SK-N-SH (cell line): ENCODE measurements around the gene DGCR2. TPM values are rescaled to one million over a fixed set of nuclear protein-coding genes. Genes with fewer than 3 reads are reported as not detected.

Experiments
- CTCF ChIA-PET: fragments of 300-600, 350-600 bp; formaldehyde crosslinking; extraction: SDS; loops from one replicate; lab custom pipeline; 2021; lab: Yijun Ruan, JAX
- POLR2A ChIA-PET: fragments of 350-600 bp; sonication (Branson Sonifier 250); formaldehyde crosslinking; extraction: SDS; loops from one replicate; lab custom pipeline; 2020; ENCODE audit warnings: antibody characterized with exemption, inconsistent platforms; lab: Yijun Ruan, JAX
- DNase-seq: peaks from one replicate; pipeline ENCODE4 v3.0.0; 2012
- H2AFZ ChIP-seq: fragments of 200-600 bp; sonication (generic); 2 replicates; pipeline ENCODE4 v1.8.1; 2016; ENCODE audit warnings: antibody characterized with exemption, mild to moderate bottlenecking, low read depth
- H3F3A ChIP-seq: fragments of 200-600 bp; sonication (generic); replicated peaks from 2 replicates; pipeline ENCODE3; 2016; ENCODE audit warnings: antibody characterized with exemption, mild to moderate bottlenecking; ENCODE audit not compliant: insufficient read depth
- H3K27ac ChIP-seq, 2 experiments: fragments of 200-500 bp in 1 of 2; fragments of 200-600 bp in 1 of 2; sonication (Bioruptor generic) in 1 of 2; sonication (generic), shearing (Covaris generic) in 1 of 2; 2 replicates each; pipeline versions ENCODE4 v1.5.1 to v1.6.1; 2014 to 2016; ENCODE audit warnings: low read depth in 2 of 2, inconsistent platforms in 1 of 2, low read length in 1 of 2, mild to moderate bottlenecking in 1 of 2, mixed read lengths in 1 of 2
- H3K27me3 ChIP-seq: fragments of 200-600 bp; sonication (generic), shearing (Covaris generic); 2 replicates; pipeline ENCODE4 v1.6.1; 2016; ENCODE audit warnings: mixed run types; ENCODE audit not compliant: insufficient read depth
- H3K36me3 ChIP-seq, 2 experiments: fragments of 200-500 bp in 1 of 2; fragments of 200-600 bp in 1 of 2; sonication (Bioruptor generic) in 1 of 2; sonication (generic) in 1 of 2; replicated peaks in 1 of 2; 2 replicates each; pipeline versions ENCODE3 to v1.5.1; 2014 to 2016; ENCODE audit warnings: low read length in 1 of 2, mild to moderate bottlenecking in 1 of 2; ENCODE audit not compliant: insufficient read depth in 2 of 2, control insufficient read depth in 1 of 2
- H3K4me1 ChIP-seq, 2 experiments: fragments of 200-500 bp in 1 of 2; fragments of 200-600 bp in 1 of 2; sonication (Bioruptor generic) in 1 of 2; sonication (generic), shearing (Covaris generic) in 1 of 2; 2 replicates each; pipeline versions ENCODE4 v1.5.1 to v1.6.1; 2014 to 2016; ENCODE audit warnings: low read depth in 1 of 2, low read length in 1 of 2, mixed run types in 1 of 2; ENCODE audit not compliant: insufficient read depth in 2 of 2, control insufficient read depth in 1 of 2
- H3K4me2 ChIP-seq: fragments of 200-600 bp; sonication (generic), shearing (Covaris generic); 2 replicates; pipeline ENCODE4 v1.6.1; 2017; ENCODE audit warnings: mixed run types
- H3K4me3 ChIP-seq, 2 experiments: fragments of 200-500 bp in 1 of 2; fragments of 200-600 bp in 1 of 2; sonication (Bioruptor generic) in 1 of 2; sonication (generic), shearing (Covaris generic) in 1 of 2; 2 replicates each; pipeline versions ENCODE4 v1.5.1 to v1.8.1; 2014 to 2016; ENCODE audit warnings: low read depth in 2 of 2, inconsistent platforms in 1 of 2, low read length in 1 of 2, mild to moderate bottlenecking in 1 of 2, mixed read lengths in 1 of 2, moderate library complexity in 1 of 2
- H3K79me2 ChIP-seq: fragments of 200-600 bp; sonication (generic); 2 replicates; pipeline ENCODE4 v1.8.1; 2017; ENCODE audit warnings: mild to moderate bottlenecking; ENCODE audit not compliant: insufficient read depth
- H3K9ac ChIP-seq: fragments of 200-600 bp; sonication (generic); 2 replicates; pipeline ENCODE4 v1.6.1; 2017; ENCODE audit warnings: mixed run types
- H3K9me2 ChIP-seq: fragments of 200-600 bp; sonication (generic); 2 replicates; pipeline ENCODE4 v1.6.1; 2017; ENCODE audit warnings: mixed run types
- H3K9me3 ChIP-seq: fragments of 200-600 bp; sonication (generic); 2 replicates; pipeline ENCODE4 v1.6.1; 2017; ENCODE audit warnings: mixed run types, mild to moderate bottlenecking, moderate library complexity
- H4K20me1 ChIP-seq: fragments of 200-600 bp; sonication (generic); 2 replicates; pipeline ENCODE4 v1.6.1; 2017; ENCODE audit warnings: mild to moderate bottlenecking, mixed run types; ENCODE audit not compliant: insufficient read depth
- CTCF ChIP-seq: fragments of 200-600 bp; sonication (generic); IDR thresholded peaks from 2 replicates; pipeline ENCODE4 v1.6.1; 2017; ENCODE audit warnings: antibody characterized with exemption, mild to moderate bottlenecking, moderate library complexity
- ELF1 ChIP-seq: IDR thresholded peaks from 2 replicates; pipeline ENCODE4 v1.4.0; 2012
- EP300 ChIP-seq, 2 experiments: IDR thresholded peaks; 2 replicates each; pipeline versions ENCODE4 v1.4.0 to v1.6.1; 2012; ENCODE audit warnings: borderline replicate concordance in 1 of 2, low read depth in 1 of 2, low read length in 1 of 2
- FOSL2 ChIP-seq: IDR thresholded peaks from 2 replicates; pipeline ENCODE4 v1.4.0; 2012; ENCODE audit warnings: low read depth, mild to moderate bottlenecking, moderate library complexity, borderline replicate concordance
- FOXJ3 ChIP-seq: sonication (generic); formaldehyde crosslinking; IDR thresholded peaks from 2 replicates; pipeline ENCODE4 v1.5.1; 2020; ENCODE audit warnings: mild to moderate bottlenecking, missing genetic modification reagents
- GATA2 ChIP-seq: sonication (generic); formaldehyde crosslinking; IDR thresholded peaks from 2 replicates; pipeline ENCODE4 v1.5.0; 2020; ENCODE audit warnings: mild to moderate bottlenecking, missing genetic modification reagents
- JUND ChIP-seq: IDR thresholded peaks from 2 replicates; pipeline ENCODE4 v1.4.0; 2012
- MEF2A ChIP-seq: IDR thresholded peaks from 2 replicates; pipeline ENCODE4 v1.4.0; 2012; ENCODE audit warnings: low read depth, borderline replicate concordance
- PBX3 ChIP-seq: IDR thresholded peaks from 2 replicates; pipeline ENCODE4; 2012
- RAD21 ChIP-seq: IDR thresholded peaks from 2 replicates; pipeline ENCODE4 v1.6.1; 2012; ENCODE audit warnings: mild to moderate bottlenecking, low read length
- RCOR1 ChIP-seq: fragments of 150-350 bp; IDR thresholded peaks from 2 replicates; pipeline ENCODE4 v1.6.1; 2017; ENCODE audit warnings: antibody characterized with exemption, low read length
- RXRA ChIP-seq: IDR thresholded peaks from 2 replicates; pipeline ENCODE4 v1.4.0; 2012; ENCODE audit warnings: low read depth, mild to moderate bottlenecking, borderline replicate concordance
- SMC3 ChIP-seq: IDR thresholded peaks from 2 replicates; pipeline ENCODE4 v1.6.1; 2012; ENCODE audit warnings: low read depth, low read length, improper control_type of control experiment
- TCF12 ChIP-seq: IDR thresholded peaks from 2 replicates; pipeline ENCODE4 v1.4.0; 2012
- USF2 ChIP-seq: fragments of 150-350 bp; IDR thresholded peaks from 2 replicates; pipeline ENCODE4 v1.6.1; 2017; ENCODE audit warnings: antibody characterized with exemption, low read length, low read depth, borderline replicate concordance
- ZBTB33 ChIP-seq: IDR thresholded peaks from 2 replicates; pipeline ENCODE4 v1.4.0; 2012; ENCODE audit warnings: low read depth, borderline replicate concordance
- WGBS: methylation state at CpG from one replicate; pipeline ENCODE4 v1.1.6; 2017; ENCODE audit warnings: low lambda C conversion rate; 5-methylcytosine and 5-hydroxymethylcytosine counted together
- polyA plus RNA-seq, 3 experiments: library from polyadenylated mRNA; depleted of rRNA; stranded (reverse); fragments of >200 nt; gene quantifications; 2 replicates each; pipeline ENCODE4 v1.2.3, GENCODE V29; 2012
- TF ChIP-seq, protein P1 (sequence below): IDR thresholded peaks from 2 replicates; pipeline ENCODE4 v1.6.1; 2012; ENCODE audit warnings: mild to moderate bottlenecking, low read depth, low read length, moderate library complexity

The DGCR2 gene
- polyA plus RNA-seq, 1 of the 3 experiments (the other 2 are of a cell fraction), result 30.4 TPM

GRCh38 chr22:19059481-19060278 lies 62.5 kb downstream of the DGCR2 start:
- H3K9me3 ChIP-seq, result no peaks in the 10 kb centered on the region
- ChIA-PET CTCF (no interaction called here), POLR2A (no interaction called here)
- H3K4me3 ChIP-seq, result no peak overlapping the region
- H3K27me3 ChIP-seq, result no peaks in the 10 kb centered on the region
- H3K79me2 ChIP-seq, result no peaks in the 10 kb centered on the region
- 88% methylated on average over 18 of the region's 20 CpGs for WGBS
- no peaks in the 10 kb centered on the region for H3K4me1 ChIP-seq
- peaks cover 4 to 41% of the 10 kb centered on the region in 2 experiments for H3K36me3 ChIP-seq
- no peaks in the 10 kb centered on the region for H3K9me2 ChIP-seq
- TF ChIP-seq RXRA (no peak), RCOR1 (no peak), CTCF (no peak), RAD21 (no peak), FOXJ3 (CRISPR knock-in tag) (no peak), EP300 (IDR thresholded peaks at IDR 0.05; ENCODE audit: borderline replicate concordance in 1 of 2, low read depth in 1 of 2, low read length in 1 of 2) (no peak), JUND (no peak), PBX3 (no peak), TCF12 (no peak), FOSL2 (no peak), ELF1 (no peak), ZBTB33 (no peak), GATA2 (CRISPR knock-in tag) (no peak), USF2 (no peak), MEF2A (no peak), SMC3 (no peak)
- TF ChIP-seq, protein P1, sequence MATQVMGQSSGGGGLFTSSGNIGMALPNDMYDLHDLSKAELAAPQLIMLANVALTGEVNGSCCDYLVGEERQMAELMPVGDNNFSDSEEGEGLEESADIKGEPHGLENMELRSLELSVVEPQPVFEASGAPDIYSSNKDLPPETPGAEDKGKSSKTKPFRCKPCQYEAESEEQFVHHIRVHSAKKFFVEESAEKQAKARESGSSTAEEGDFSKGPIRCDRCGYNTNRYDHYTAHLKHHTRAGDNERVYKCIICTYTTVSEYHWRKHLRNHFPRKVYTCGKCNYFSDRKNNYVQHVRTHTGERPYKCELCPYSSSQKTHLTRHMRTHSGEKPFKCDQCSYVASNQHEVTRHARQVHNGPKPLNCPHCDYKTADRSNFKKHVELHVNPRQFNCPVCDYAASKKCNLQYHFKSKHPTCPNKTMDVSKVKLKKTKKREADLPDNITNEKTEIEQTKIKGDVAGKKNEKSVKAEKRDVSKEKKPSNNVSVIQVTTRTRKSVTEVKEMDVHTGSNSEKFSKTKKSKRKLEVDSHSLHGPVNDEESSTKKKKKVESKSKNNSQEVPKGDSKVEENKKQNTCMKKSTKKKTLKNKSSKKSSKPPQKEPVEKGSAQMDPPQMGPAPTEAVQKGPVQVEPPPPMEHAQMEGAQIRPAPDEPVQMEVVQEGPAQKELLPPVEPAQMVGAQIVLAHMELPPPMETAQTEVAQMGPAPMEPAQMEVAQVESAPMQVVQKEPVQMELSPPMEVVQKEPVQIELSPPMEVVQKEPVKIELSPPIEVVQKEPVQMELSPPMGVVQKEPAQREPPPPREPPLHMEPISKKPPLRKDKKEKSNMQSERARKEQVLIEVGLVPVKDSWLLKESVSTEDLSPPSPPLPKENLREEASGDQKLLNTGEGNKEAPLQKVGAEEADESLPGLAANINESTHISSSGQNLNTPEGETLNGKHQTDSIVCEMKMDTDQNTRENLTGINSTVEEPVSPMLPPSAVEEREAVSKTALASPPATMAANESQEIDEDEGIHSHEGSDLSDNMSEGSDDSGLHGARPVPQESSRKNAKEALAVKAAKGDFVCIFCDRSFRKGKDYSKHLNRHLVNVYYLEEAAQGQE, result no peak
- TF ChIP-seq, all 33 proteins: peak for 0
- H3F3A ChIP-seq, result no peaks in the 10 kb centered on the region
- no peak overlapping the region for H3K27ac ChIP-seq
- no peak overlapping the region for H3K9ac ChIP-seq
- H4K20me1 ChIP-seq, result no peaks in the 10 kb centered on the region
- no peak for DNase-seq
- no peak overlapping the region for H2AFZ ChIP-seq
- H3K4me2 ChIP-seq, result no peak overlapping the region
